Measurements from ENCODE around the gene PIGB.
"Not testable (repeated sequence)": the region's sequence is repeated elsewhere in the genome, so short reads cannot be mapped to it uniquely, and the experiment has no call there.

The PIGB gene

GRCh38 chr15:55302801-55303200, 16.2 kb upstream of the PIGB start:
- DNase-seq, result not testable (repeated sequence)

GRCh38 chr15:55319537-55320237, 665 bp downstream of the PIGB start:
- DNase-seq, result no peak

GRCh38 chr15:55320238-55320550, 1.2 kb downstream of the PIGB start:
- DNase-seq, result no peak

DNA sequence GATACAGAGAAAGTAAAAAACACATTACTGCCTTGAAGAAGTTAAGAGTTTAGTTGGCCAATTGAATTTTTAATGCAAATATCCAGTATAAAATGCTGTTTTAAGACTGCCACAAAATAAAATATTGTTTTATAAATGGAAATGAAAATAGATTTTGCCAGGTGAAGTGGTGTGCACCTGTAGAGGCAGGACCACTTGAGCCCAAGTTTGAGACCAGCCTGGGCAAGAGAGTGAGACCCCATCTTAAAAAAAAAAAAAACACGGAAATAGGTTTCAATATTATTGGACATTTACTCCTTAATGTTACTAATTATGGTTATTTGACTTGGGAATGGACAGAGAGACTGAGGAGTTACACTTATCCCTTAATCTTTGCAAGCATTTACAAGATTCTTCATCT, 1.9 kb downstream of the PIGB start:
- no peak for DNase-seq

DNA sequence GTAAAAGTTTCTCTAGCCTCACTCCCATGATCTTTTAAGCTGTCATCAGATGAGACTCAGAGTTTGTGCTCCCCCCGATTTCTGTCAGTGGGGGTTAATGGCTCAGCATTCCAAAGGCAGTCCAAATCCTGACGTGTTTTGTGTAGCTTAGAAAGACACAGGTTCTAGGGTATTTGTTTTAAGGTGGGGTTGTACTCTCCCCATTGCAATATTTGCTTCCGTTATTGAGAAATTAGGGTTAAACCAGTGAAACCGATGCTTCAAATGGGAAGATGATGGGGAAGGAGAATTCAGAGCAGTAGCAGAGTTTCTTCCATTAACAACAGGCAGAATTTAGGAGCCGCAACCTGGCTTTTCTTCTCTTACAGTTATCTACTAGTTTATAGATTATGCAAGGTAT, 3.4 kb downstream of the PIGB start:
- no peak for DNase-seq

DNA sequence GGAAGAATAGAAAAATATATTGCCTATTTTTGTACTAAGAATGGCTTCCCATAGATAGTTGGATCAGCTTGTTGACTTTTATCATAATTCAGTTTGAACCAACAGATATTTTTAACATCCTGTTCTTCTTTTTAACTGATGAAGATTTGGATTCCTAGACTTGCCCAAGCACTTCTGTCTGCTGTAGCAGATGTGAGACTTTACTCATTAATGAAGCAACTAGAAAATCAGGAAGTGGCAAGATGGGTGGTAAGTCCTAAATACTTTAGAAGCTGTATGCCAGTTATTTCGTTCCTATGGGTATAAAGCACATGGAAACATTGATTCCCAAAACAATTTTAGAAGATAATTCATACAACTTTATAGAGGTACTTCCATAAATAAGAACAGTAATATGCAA, 8.4 kb downstream of the PIGB start:
- no peak for DNase-seq

GRCh38 chr15:55334371-55334770, 15.3 kb downstream of the PIGB start:
- no peak for DNase-seq

- DNase-seq, result no peak
Observed at GRCh38 chr15:55334997-55335396, 16.0 kb downstream of the PIGB start.

GRCh38 chr15:55337160-55337559, 18.1 kb downstream of the PIGB start:
- no peak for DNase-seq

DNA sequence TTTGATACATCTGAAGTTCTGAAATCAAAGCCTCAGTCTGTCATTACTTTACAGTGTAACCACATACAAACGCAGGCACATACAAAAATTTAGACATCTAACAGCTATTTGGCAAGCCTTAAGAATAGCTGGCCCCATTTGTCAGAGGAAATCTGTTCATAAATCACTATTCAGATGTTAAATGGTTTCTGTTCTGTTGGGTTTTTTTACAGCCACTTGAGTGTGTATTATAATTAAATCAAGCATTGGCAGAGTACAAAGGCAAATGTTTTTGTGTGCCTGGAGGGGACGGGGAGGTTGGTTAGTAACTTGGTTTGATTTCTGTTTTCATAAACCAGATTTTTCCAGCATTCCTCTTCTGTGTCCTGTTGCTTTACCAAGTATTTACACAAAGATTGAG, 24.1 kb downstream of the PIGB start:
- DNase-seq, result no peak

GRCh38 chr15:55344206-55344605, 25.2 kb downstream of the PIGB start:
- no peak for DNase-seq

DNA sequence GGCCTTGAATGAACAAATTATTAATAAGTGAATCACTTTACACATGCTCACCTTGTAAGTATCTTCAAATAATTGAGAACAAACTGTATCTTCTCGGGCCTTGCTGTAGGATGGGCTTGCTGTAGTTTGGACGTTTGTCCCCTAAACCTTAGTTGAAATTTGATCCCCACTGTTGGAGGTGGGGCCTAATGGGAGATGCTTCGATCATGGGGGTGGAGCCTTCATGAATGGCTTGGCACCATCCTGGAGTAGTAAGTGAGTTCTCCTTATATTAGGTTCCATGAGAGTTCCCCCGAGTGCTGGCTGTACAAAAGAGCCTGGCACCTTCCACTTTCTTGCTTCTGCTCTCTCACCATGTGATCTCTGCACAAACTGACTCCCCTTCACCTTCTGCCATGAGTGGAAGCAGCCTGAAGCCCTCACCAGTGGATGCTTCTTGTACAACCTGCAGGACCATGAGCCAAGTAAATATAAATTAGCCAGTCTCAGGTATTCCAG, 29.3 kb downstream of the PIGB start:
- DNase-seq, result no peak

DNA sequence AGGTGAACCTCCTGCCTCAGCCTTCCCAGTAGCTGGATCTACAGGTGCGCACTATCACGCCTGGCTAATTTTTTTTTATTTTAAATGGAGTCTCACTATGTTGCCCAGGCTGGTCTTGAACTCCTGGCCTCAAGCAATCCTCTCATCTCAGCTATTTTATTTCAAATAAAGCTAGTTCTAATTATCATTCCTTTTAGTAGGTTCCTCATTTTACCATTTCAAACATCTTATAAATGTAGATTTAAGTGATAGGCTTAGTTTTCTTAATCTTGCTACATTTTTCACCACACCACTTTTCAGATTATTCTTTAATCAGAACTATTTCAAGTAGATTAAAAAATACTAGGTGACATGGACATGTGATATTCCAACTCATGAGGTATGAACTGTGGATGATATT, 30.3 kb downstream of the PIGB start:
- DNase-seq, result no peak

DNA sequence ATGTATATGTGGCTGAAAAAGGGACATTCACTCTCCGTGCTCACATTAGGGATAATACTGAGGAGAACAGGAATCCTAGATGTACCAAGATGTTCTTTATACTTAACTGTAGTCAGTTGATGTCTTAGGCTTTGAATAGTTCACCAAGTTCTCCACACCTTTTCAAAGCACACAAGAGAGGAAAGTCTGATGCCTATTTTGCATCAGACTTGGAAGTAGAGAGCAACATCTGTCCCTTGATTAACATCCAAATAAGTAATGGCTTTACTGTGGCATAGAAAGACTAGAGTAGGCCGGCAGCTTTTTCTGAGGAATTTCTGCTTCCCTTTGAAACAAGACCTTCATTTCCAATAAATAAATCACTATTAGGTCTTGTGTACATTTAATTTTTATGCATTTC, 34.0 kb downstream of the PIGB start:
- DNase-seq, result no peak

DNA sequence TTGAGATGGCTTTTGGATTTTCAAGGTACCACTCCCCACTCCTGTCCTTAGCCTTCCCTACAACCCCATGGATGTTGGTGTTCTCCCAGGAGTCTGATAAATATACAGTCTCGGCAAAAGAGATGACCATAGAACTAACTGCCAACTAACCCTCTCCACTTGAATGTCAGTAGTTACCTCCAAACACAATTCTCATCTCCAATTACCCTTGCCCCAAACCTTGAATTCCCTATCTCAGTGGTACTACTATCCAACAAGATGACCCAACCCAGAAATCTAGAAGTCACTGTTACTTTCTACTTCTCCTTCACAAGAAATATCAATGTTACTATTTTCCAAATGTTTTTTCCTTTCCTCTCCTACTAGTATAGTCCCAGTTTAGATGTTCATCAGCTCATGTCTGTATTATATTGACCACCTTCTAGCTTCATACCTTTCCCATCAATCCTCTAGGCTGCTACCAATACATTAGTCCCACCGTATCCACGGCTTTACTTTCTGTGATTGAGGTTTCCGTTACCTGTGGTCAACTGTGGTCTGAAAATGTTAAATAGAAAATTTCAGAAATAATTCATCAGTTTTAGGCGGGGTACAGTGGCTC, 38.1 kb downstream of the PIGB start:
- no peak for DNase-seq

GRCh38 chr15:55357774-55358173, 38.8 kb downstream of the PIGB start:
- DNase-seq, result no peak

- no peak for DNase-seq
Observed at GRCh38 chr15:55358471-55358870, 39.4 kb downstream of the PIGB start.

- no peak for DNase-seq
Observed at GRCh38 chr15:55360256-55360655, 41.2 kb downstream of the PIGB start.

GRCh38 chr15:55361048-55361447, 42.0 kb downstream of the PIGB start:
- no peak for DNase-seq

GRCh38 chr15:55362641-55363040, 43.6 kb downstream of the PIGB start:
- DNase-seq, result no peak

- no peak for DNase-seq
Observed at GRCh38 chr15:55366981-55367380, 48.0 kb downstream of the PIGB start.

GRCh38 chr15:55372701-55373440, 53.8 kb downstream of the PIGB start:
- DNase-seq, result no peak

GRCh38 chr15:55379095-55379494, 60.1 kb downstream of the PIGB start:
- no peak for DNase-seq

DNA sequence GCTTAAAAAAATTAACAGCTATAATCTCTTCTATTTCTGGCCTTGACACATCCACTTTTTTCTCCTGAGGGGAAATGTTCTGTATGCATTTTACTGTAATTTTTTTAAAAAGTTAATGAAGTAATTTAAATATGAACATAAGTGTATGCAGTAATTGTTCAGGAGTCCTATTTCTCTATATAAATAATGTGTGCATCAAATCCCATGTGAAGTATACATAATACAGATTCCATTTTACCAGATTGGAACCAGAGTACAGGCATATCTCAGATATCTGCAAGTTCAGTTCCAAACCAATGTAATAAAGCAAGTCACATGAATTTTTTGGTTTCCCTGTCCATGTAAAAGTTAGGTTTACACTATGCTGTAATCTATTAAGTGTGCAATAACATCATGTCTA, 62.6 kb downstream of the PIGB start:
- no peak for DNase-seq
